Right ventricle myocardium inferior (tissue), 1 donor: ENCODE results near the gene DDHD1. TPM values are rescaled to one million over a fixed set of nuclear protein-coding genes. Genes with fewer than 3 reads are reported as not detected.

Source experiments
- ATAC-seq: fragments of 200-7000 bp; cut with Tn5 transposase; one replicate; pipeline ENCODE4 v1.9.1; 2020; ENCODE audit warnings: mild to moderate bottlenecking, moderate library complexity
- DNase-seq: peaks from one replicate; pipeline ENCODE4 v3.0.0; 2021; ENCODE audit errors: missing footprints
- intact Hi-C: fragments of 100-400 bp; cut with DNase I; formaldehyde crosslinking; loops from one replicate; pipeline ENCODE4 v1.11.0; 2022
- total RNA-seq: library from RNA; stranded (reverse); fragmentation: NEBNext Ultra II Directional; extraction: Animal tissue kit (Norgen Biotek cat#: 25700); gene quantifications from one replicate; pipeline ENCODE4 v1.2.1, GENCODE V29; 2021
- donor health status: DM: no; HTN: yes; CAD: no; lungs with severe emphysema.

Gene DDHD1
- total RNA-seq, 1 donor from 2014 or later: 6.7 TPM

- ATAC-seq (peak; percentile 96), DNase-seq (peak; percentile 80)
- intact Hi-C loops: no loop called here
Measured at GRCh38 chr14:53011053-53011462, 142.1 kb downstream of the DDHD1 start.

DNA sequence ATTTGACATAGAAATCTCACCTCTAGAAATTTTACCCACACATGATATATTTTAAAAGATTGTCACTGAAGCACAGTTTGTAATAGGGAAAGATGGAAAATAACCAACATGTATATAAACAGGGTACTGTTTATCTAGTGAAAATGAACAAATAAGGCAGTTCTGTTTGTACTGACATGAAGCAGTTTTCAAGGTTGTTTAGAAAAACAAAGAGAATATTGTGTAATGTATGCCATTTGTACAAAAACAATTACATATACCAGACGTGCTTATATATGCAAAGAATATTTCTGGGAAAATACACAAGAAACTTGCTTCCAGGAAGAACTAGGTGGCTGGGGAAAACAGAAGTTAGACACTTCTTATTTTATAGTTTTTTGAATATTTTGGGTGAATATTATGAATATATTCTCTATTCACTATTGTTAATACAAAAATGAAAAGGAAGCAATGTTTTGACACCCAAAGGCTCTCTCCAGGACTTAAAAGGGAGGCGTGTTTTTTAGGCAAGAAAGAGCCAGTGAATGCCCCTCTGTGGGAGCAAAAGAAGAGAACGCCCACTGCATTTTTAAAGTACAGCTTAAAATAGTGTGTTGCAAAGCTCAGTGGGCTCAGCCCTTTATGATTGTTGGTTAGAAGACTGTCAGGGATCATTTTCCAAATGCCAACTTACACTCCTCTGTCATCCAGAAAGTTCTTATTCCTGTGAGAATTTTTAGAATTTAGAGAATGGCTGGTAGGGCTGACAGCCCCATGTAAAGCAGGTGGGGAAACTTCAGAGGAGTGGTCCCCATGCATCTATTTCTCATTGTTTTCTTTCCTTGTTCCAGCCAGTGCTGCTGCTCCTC is 142.7 kb downstream of the DDHD1 start:
- intact Hi-C loops: no loop called here
- ATAC-seq: peak; percentile 4

DNA sequence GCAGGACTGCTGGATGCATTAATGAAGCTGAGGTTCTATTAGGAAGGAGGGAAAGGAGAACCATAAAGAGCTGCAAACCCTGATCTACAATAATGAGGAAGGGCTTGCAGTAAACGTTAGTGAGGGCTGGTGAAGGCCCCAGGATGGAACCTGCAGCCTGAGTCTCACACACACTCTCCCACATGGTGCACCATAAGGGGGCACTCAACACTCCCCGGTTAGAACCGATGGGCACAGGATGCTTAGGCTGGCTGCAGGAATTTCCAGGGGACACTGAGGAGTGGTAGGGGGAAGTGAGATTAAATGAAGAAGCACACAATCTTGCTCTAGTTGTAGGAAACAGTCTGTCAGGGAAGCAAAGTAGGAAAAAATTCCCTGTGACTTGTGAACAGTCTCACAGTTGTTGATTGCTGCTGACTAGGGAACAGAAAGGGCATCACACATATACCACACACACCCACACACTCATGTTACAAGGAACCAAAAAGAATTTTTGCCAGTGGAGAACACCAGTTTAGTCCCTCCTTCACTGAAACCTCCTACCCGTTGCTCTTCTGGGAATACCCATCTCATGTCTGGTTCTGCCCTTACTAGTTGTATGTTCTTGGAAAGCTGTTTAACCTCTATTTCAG is 146.1 kb downstream of the DDHD1 start:
- DNase-seq (no peak), ATAC-seq (no peak)
- intact Hi-C loops: no loop called here

More for the DNA sequence above, 142.7 kb downstream of the DDHD1 start:
- DNase-seq: no peak

- intact Hi-C loops: no loop called here
- ATAC-seq: no peak
Measured at GRCh38 chr14:53004976-53005375, 148.1 kb downstream of the DDHD1 start.

DNA sequence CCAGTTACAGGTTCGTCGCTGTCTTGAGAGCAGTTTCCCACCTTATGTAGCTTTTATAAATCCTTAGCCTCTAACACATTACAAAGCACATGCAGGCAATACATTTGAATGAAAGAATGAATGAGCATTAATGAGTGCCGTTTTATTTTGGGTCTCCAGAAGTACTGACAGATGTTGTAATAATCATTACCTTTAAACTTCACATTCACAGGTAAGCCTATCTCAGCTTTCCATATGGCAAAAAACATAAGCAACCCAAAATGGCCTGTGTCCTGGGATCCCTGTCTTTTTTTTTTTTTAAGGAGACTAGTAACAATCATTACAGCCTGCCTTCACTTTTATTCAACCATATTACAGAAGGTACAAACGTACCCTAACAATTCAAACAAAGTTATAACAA is 149.3 kb downstream of the DDHD1 start:
- intact Hi-C loops: no loop called here
- DNase-seq (no peak), ATAC-seq (no peak)

More at GRCh38 chr14:53004976-53005375, 148.1 kb downstream of the DDHD1 start:
- DNase-seq: no peak

- no peak for DNase-seq
- intact Hi-C loops: no loop called here
- no peak for ATAC-seq
Measured at GRCh38 chr14:53002576-53002975, 150.5 kb downstream of the DDHD1 start.

- DNase-seq: no peak
- intact Hi-C loops: no loop called here
- ATAC-seq: peak; percentile 66
Measured at GRCh38 chr14:53001787-53002378, 151.2 kb downstream of the DDHD1 start.

DNA sequence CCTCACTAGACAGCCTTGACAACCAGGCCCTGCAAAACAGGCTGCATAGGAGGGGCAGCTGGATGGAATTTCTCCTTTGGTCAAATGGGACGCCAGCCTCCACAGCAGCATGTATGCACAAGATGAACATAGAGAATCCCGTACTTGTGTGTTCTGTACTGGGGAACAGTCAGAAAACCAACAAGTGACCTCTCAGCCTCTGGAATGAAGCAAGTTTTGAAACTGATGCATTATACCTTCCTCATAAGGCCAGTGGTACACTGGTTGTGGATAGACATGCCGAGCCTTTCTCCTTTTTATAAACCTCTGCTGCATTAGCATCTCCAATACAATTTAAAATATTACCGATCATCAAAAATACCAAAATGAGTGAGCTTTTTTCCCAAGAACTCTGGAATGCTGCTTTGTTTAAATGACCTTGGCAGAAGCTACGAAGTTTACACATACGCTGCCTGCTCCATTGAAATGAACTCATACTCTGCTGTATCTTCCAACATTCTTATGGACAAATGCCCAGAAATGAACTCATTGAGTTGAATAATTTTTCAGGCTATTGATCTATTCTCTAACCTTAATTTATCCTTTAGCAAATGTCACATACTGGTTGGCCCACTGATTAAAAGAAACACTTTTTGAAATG is 154.6 kb downstream of the DDHD1 start:
- DNase-seq (no peak), ATAC-seq (no peak)
- intact Hi-C loops: no loop called here

GRCh38 chr14:52996493-52996892 is 156.6 kb downstream of the DDHD1 start:
- intact Hi-C loops: no loop called here
- DNase-seq (no peak), ATAC-seq (no peak)

GRCh38 chr14:52995998-52996397 is 157.1 kb downstream of the DDHD1 start:
- intact Hi-C loops: no loop called here
- DNase-seq: no peak
- no peak for ATAC-seq

DNA sequence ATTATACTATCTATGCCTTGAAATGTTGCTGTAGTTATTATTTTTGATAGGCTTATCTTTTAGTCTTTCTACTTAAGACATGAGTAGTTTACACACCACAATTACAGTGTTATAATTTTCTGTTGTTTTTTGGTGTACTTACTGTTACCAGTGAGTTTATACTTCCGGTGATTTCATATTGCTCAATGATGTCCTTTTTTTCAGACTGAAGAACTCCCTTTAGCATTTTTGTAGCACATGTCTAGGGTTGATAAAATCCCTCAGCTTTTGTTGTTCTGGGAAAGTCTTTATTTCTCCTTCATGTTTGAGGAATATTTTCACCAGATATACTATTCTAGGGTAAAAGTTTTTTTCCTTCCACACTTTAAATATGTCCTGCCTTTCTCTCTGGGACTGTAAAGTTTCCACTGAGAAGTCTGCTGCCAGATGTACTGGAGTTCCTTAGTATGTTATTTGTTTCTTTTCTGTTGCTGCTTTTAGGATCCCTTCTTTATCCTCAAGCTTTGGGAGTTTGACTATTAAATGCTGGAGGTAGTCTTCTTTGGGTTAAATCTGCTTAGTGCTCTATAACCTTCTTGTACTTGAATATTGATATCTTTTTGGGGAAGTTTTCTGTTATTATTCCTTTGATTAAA is 160.8 kb downstream of the DDHD1 start:
- no peak for ATAC-seq
- intact Hi-C loops: no loop called here

DNA sequence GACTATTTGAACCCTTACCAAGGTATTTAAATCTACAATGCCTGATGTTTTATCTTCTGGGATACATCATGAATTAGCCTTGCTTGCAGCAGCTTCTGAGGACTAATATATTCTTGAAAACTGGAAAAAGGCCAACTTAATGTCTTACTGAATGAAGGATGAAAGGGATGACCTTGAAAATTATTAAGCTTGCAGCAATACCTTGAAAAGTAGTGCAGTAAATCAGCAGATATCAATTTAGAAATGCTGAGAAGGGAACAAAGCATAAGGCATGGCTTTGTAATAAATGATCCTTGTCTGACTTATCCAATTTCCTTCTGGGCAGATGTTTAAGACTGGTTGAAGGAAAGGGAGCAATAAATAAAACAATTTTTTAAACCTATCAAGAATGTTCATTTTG is 165.0 kb downstream of the DDHD1 start:
- ATAC-seq (no peak), DNase-seq (no peak)

More for the DNA sequence above, 160.8 kb downstream of the DDHD1 start:
- DNase-seq: no peak

GRCh38 chr14:52987514-52987913 is 165.6 kb downstream of the DDHD1 start:
- no peak for ATAC-seq
- no peak for DNase-seq
- intact Hi-C loops: no loop called here

More for the DNA sequence above, 165.0 kb downstream of the DDHD1 start:
- intact Hi-C loops: no loop called here

DNA sequence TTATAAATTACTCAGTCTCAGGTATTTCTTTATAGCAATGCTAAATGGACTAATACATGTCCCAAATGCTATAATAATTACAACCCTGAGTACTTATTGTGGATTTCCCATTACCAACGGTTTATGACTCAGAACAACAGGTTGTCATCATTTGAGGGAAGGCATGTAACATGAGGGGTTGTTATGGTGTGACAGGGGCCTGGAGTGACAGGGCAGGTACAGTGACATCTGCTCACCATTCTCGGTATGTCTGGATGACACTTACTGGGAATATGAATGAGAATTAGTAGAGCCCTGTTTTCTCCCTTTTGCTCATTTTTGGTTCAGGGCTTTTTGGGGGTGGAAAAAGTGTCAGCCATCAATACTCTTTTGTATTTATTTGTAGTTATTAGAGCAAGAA is 166.1 kb downstream of the DDHD1 start:
- DNase-seq: no peak
- ATAC-seq: no peak
- intact Hi-C loops: no loop called here

Other genes with a start within 250 kb of the DDHD1 start
- gene FERMT2, start 202.3 kb downstream of the DDHD1 start, total RNA-seq: 127 TPM